GM12873 (cell line): ENCODE data around the gene MTRF1L.

Experiments
- CTCF ChIP-seq: IDR thresholded peaks from 2 replicates; pipeline ENCODE4 v1.5.1; 2012; ENCODE audit warnings: low read depth, mild to moderate bottlenecking, moderate library complexity, low read length, control low read depth; ENCODE audit not compliant: insufficient read depth; ENCODE audit errors: missing control alignments

Gene MTRF1L

GRCh38 chr6:152957796-152958195, 44.7 kb downstream of the MTRF1L start:
- TF ChIP-seq CTCF = no peak

- no peak for TF ChIP-seq CTCF
These were observed 48.1 kb downstream of the MTRF1L start for GRCh38 chr6:152954443-152954842.

GRCh38 chr6:152952866-152953509, 49.5 kb downstream of the MTRF1L start:
- TF ChIP-seq CTCF = peak; percentile 46

- no peak for TF ChIP-seq CTCF
These were observed 50.5 kb downstream of the MTRF1L start for GRCh38 chr6:152952045-152952444.

- TF ChIP-seq CTCF = no peak
These were observed 52.3 kb downstream of the MTRF1L start for GRCh38 chr6:152950240-152950639.

- peak; percentile 62 for TF ChIP-seq CTCF
These were observed 54.2 kb downstream of the MTRF1L start for GRCh38 chr6:152948150-152948768.

- no peak for TF ChIP-seq CTCF
These were observed 55.5 kb downstream of the MTRF1L start for GRCh38 chr6:152946995-152947394.
